Hypothalamus (tissue), 51 donors: ENCODE data around the gene UBQLN4.
A peak's percentile ranks its signal among the peaks of the same experiment; 100 is the strongest.

Experiments
- DNase-seq, 51 donors: peaks; one replicate each; lab custom pipeline; 2025; lab: John Stamatoyannopoulos, UW

Gene UBQLN4

DNA sequence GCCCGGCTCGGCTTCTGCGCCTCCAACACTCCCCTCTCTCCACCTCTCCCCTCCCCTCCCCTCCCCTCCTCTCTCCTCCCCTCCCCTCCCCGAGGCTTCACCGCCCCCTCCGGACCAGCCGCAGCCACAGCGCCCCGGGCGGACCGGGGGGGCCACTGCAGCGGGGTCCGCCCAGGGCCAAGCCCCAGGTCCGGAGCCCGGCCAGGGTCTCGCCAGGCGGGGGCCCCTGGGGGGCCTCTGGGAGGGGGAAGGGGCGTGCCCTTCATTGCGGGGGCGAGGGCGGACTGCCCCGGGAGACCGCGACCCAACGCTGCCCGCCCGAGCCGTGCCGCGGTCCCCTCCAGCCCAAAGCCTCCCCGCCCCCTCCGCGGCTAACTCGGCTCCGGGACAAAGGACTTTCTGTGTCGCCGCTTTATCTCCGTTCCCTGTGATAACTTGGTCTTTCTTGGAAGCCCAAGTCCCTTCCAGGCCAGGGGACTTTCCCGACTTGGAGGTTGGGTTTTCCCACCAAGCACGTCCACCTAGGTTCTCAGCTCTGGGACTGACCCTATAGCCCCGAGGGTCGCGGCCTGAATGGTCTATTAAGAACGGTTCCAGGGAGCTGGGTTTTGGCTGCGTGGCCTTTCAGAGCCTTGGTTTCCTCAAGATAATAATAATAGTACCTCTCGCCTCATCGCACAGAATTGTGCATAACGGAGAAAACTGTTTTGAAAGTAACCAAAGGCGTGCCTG is at the start of gene UBQLN4:
Gene UBQLN4 (minus strand): TSS at position 31 of the 732 bp plus-strand sequence. CDS start 97 bp downstream, outside the sequence.
- peak; percentile 36 to 93 (median 82) for DNase-seq

GRCh38 chr1:156102633-156103511 is 49.3 kb upstream of the UBQLN4 start:
- DNase-seq, result no peak

DNA sequence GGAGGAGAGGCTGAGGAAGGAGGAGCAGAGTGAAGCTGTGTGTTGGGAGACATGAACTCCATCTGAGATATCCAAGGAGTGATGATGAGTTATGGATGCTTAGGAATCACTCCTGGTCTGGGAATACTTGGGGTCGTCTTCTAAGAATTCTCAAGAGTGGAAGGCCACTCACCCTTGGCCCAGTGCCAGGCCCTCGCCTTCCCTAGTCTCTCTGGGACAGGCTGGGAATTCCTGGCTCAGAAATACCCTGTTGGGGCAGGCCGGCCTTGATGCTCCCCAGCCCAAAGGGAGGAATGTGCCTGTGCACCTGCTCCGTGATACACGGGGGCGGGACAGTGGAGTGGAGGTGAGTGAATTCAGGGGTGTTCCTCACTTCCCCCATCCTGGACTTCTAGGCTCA is 48.3 kb upstream of the UBQLN4 start:
- no peak for DNase-seq

DNA sequence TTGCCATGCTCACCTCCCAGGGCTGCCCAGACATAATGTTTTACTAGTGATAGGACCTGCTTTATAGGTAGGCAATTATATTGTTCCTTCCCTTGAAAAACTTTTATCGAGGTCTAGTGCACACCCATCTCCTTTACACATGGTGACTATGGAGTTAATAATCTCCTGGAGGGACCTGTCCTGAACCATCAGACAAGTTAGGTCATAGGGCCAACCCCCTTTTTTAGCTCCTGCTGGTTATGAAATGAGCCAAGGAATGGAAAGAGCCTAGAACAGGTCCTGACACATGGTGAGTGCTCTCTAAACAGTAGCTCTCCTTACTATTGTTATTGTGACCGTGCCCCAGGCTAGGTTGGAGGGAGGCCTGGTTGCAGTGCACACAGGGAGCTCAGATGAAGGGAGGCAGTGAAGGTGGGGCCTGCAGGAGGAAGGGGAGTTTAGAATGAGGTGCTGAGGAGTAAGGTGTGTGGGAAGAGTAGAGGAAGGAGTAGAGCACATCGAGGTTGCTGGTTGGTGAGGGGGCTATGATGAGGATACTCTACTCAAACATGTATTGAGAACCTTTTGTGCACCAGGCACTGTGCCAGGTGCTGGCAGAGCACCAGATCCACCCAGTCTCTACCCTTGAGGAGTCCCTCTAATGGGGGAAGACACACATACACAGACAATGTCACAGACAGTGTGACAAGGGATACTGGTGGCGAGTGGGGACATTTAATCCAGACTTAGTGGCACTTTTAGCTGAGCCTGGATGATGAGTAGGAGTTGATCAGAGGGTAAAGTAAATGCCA is 46.8 kb upstream of the UBQLN4 start:
- DNase-seq, result no peak

DNA sequence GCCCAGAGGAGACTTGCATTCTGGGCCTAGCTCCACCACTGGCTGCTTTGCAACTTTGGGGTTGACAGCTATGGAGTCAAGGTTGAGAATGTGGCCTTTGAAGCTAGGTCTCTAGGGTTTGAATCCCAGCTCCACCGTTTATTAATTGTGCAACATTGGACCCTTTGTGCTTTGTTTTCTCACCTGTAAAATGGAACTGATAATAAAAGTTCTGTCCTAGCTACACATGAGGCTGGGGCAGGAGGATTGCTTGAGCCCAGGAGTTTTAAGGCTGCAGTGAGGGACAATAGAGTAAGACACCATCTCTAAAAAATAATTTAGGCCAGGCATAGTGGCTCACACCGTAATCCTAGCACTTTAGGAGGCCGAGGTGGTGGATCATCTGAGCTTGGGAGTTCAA is 45.7 kb upstream of the UBQLN4 start:
- DNase-seq, result no peak

DNA sequence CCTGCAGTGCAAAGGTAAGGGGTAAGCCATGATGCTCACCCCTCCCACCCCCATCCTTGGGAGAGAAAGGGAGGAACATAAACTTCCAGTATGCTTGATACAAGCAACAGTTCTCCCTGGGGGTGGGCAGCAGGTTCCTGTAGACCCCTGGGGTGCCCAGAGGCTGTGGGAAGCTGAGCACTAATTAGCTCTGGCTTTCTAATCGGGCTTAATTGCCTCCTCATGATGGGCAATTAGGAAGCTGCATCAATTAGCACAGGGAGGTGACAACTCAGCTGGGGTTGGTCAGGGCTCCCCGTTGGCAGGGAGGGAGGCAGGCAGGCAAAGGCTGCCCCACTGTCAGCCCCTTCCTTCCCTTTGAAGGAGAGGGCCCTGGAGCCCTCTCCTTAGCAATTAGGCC is 45.2 kb upstream of the UBQLN4 start:
- DNase-seq, result no peak

- DNase-seq, result no peak
These were observed 44.0 kb upstream of the UBQLN4 start for GRCh38 chr1:156097499-156098178.

- peak in 50 of 51 donors; percentile 14 to 91 (median 73) for DNase-seq
These were observed 43.2 kb upstream of the UBQLN4 start for GRCh38 chr1:156096640-156097391.

GRCh38 chr1:156095906-156096508 is 42.4 kb upstream of the UBQLN4 start:
- DNase-seq, result no peak

DNA sequence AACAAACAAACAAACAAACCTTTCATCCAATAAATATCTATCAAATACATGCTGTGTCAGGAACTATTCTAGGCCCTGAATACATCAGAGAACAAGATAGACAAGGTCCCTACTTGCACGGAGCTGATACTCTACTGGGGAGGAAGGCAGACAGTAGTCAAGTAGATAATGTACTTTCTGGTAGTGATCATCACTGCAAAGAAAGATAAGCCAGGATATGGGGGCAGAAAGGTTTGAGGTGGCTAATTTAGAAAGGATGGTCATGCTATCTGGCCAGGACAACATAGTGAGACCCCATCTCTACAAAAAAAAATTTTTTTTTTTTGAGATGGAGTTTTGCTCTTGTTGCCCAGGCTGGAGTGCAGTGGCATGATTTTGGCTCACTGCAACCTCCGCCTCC is 38.0 kb upstream of the UBQLN4 start:
- no peak for DNase-seq

GRCh38 chr1:156090840-156091188 is 37.2 kb upstream of the UBQLN4 start:
- DNase-seq, result peak in 49 of 51 donors; percentile 16 to 89 (median 66)

DNA sequence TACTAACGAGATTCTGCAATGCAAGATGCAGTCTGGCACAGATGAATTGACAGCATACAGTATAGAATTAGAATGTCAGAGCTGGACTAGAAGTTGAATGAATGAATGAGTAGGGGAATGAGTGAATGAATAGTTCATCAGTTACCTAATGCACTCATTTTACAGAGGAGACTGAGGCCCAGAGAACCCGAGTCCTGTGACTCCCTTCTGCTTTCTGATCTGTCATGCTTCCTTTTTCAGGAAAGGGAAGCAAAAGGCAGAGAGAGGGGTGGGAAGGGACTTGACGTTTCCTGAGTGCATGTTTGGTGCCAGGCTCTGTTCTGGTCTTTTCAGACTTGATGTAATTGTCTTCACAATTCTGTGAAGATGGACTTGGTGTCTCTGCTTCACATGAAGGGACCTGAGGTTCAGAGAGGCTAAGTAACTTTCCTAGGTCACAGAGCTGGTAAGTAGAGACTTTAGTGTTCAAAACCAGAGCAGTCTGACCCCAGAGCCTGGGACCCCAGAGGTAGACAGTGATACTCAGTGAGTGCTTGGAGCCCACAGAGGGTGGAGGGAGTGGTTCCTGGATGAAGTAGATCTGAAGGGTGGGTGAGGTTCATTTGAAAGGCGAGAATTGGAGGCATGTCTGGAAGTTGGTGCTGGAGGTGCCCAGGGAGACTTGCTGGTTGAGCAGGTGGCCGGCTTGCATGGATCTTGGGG is 36.7 kb upstream of the UBQLN4 start:
- peak in 3 of 51 donors; percentile 9 to 13 (median 10) for DNase-seq

- DNase-seq, result no peak
These were observed 36.1 kb upstream of the UBQLN4 start for GRCh38 chr1:156089704-156090103.

GRCh38 chr1:156086256-156086662 is 32.7 kb upstream of the UBQLN4 start:
- DNase-seq, result no peak

DNA sequence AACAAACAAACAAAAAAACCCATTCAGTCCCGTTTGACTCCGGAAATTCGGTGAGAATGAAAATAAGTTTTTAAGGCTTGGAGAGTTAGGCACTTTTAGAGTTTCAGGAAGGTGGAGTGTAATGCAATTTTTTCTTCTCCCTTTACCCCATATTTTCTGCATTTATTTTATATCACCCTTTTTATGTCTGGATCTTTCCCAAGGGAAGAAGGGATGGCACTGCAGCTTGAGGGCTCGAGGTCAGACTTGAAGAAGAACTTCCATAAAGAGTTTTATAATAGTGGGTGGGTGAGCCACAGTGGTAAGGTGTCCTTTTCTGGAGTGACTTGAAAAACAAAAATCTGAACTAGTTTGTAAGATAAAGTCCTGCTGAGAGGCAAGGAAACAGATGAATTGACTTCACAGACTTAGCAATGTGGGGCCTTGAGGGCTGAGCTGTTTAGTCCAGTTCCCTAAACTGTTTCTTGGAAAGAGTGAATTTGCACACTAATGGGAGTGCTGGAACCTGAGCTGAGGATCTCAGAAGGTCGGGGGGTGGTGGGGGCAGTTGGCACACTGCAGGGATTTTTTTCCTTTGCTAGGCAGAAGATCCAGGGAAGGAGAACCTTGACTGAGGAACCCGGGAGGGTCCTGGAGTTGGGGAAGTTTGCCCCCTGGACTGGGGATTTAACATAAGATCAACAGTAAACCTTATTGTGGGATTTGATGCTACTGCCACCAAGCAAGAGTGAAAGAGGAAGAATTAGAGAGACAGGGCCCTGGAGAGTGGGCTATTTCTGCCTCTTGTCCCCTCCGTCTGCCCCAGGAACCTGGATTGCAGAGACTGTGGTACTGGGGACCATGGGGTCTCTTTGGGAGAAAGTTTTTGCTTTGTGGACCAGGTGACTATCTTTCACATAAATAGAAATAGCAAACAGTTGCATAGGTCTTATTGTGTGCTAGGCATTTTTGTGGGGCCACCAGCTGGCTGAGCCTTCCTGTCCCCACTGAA is 30.5 kb upstream of the UBQLN4 start:
- no peak for DNase-seq

DNA sequence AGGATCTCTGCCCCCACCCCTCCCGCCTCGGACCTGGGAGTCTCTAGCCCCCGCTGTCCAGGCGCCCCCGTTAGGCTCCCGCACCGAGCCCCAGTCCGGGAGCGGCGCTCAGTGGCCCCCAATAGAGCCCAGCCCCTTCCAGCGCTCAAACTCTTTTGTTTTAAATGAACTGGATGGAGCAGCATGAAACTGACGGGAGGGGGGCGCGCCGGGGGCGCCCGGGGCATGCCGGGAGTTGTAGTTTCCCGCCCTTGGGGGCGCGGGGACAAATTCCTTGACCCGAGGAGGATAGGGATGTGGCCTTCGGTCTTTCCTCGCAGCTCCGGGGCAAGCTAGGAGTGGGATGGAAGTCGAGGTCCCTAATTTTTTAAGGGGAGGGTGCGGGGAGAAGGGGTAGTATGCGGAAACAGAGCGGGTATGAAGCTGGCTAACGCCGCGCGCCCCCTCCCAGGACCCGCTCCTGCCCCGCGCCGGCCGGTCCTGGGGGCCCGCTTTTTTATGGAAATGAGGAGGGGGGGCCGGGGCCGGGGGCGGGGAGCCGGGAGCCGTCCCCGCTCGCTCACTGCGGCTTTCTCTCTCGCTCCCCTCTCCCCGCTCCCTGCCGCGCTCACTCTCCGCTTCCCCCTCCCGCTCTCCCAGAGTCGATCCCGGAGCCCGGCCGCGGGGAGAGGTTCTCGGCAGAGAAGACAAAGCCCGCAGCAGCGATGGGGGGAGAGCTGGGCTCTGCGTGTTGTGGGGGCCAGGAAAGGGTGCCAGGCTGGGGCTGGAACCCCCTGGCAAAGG is 28.9 kb upstream of the UBQLN4 start, which contains the start of gene MEX3A:
Gene MEX3A (minus strand): TSS at position 157 of the 783 bp plus-strand sequence. CDS start 467 bp downstream, outside the sequence.
- peak in 48 of 51 donors; percentile 28 to 84 (median 62) for DNase-seq
